GM21367 (cell line): Measurements from ENCODE around the gene RAB30.

Experiments used
- ATAC-seq: cut with Tn5 transposase; IDR thresholded peaks from one replicate; pipeline ENCODE4 v1.9.1; 2021; ENCODE audit not compliant: unreplicated experiment

The RAB30 gene

DNA sequence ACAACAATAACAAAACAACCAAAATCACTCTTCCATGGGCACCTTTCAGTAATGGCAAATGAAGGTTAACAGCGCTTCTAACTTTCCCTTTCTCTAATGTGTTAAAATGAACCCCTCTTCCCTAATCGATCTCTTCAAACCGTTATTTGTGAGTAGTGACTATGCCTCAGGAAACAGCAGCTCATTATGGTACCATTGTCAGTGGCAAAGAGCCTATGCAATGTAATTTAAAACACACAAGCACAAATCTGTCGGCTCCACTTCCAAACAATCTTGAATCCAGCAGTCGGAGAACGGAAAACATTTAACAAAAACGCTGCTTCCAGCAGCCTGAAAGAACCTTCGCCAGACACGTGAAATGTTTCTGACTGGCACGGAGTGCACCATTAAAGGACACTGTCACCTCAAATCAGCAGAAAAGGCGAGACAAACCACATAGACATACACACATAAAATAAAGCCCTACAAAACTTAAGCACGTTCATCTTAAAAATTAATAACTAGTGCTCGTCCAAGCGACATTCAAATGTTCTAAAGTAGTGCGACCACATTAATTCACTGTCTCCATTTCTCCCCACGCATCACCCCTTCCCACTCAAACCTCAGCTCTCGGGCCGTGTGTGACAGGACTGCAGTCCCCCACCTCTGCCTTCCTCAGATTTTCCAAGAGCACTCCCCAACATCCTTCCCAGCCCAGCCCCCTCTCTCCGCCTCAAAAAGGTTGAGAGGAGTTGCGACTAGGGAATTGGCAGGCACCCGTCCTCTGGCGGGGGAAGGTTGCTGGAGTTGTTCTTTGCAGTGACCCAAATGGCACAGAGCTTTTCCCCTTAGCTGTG is 748 bp downstream of the RAB30 start:
- no peak for ATAC-seq

DNA sequence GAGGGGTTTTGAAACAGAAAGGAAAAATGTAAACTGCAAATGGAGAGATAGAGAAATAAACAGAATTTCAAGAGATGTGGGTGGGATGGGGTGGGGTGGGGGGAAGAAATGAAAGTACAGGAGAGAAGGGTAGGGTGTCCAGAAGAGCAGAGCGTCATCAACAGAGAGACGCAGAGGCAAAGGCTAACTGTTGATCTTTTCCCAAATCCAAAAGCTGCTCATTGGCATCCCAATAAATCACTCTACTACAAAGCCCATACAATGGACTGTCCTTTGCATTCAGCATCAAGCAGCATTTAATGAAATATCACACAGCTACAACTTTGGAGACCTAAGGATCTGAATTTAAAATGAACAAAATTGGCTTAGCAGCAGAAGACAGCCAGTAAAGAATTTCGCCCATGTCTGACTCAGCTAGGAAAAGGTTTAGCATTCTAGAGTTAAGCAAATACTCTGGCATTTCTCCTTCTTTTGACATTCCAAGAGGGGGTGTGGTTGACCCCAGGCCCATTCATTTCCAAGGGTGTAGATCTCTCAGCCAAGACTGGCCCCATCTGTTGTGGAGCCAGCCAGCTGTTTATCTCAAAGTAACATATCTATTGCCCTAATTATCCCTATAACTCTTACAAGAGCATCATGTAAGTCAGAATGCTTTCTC is 1.5 kb downstream of the RAB30 start:
- ATAC-seq, result no peak

DNA sequence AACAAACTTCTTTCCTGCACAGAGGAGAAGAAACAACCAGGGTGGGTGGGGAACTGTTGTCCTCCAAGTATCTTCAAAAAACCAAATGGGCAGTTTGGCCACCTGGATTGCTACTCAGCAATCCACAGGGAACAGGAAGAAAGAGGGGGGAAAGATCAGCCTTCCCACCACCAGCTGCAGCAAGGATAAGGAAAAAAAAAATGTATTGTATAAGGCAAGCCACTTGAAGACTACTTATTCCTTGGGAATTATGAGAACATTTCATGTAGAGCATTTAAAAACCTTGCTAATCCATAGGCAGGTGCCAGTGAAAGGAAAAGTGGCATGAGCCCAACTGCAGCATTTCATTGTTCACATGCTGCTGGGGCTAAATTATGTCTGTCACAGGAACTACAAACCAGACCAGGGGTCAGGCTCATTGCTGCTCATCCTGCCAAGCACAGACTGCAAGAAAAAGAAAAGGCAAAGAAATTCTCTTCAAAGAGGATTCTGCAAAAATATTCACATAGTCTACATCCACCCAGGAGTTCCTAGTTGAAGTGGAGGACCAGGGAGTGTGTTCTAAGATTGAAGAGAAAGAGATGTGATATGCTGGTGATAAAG is 2.2 kb downstream of the RAB30 start:
- ATAC-seq, result no peak

DNA sequence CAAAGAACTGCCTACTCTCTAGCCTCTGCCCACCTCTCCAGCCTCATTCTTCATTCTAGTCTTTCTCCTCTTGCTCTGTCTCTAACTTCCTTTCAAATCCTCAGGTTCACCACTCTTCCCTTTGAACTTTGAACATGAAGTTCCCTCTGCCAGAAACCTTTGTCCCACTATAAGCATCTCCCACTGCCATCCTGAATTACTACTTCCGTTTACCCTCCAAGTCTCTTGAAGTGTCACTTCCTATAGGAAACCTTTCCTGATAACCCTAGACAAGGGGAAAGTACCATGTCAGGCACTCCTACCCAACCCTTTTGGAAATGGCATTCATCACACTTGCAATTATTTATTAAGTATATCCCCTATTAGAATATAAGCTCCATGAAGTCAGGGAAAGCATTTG is 3.1 kb downstream of the RAB30 start:
- no peak for ATAC-seq

DNA sequence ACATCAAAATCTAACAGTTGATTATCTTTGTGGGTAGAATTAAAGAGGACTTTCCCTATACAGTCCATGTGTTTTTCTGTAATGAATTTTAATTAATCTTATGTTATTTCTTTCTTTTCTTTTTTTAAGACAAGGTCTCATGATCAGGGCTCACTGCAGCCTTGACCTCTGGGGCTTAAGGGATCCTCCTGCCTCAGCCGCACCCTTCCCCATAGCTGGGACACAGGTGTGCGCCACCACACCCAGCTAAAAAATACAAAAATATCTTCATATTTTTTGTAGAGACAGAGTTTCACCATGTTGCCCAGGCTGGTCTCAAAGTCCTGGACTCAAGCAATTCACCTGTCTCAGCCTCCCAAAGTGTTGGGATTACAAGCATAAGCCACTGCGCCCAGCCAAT is 7.7 kb downstream of the RAB30 start:
- no peak for ATAC-seq

DNA sequence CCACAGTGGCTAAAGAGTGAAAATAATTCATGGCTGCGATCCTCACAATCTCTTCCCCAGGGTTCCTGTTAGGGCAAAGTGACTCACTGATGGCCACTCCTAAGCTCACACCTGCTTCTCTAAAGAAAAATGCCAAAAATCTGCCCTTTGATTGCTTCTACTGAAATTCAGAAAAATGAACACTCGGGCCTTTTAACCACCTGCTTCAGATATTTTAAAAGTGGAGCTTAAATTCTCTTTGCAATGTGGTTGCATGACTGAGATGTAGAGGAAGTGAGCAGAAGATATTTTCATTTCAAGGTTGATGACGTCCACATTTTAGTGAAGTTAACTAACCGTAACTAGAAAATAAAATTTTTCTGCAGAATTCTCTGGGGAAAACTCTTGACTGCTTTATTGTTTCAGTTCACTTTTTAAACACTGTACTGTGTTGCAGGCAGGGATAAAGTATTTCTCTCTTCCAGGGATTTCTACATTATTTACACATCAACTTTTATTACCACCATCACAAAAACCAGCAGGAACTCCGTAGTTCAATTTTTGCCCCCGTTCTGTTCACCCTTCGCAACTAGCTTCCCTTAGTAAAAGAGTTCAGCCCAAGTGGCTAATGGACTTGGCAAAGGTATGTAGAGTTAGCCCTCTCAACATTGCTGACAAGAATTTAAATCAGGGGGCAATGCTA is 8.5 kb downstream of the RAB30 start:
- peak; percentile 52 for ATAC-seq

DNA sequence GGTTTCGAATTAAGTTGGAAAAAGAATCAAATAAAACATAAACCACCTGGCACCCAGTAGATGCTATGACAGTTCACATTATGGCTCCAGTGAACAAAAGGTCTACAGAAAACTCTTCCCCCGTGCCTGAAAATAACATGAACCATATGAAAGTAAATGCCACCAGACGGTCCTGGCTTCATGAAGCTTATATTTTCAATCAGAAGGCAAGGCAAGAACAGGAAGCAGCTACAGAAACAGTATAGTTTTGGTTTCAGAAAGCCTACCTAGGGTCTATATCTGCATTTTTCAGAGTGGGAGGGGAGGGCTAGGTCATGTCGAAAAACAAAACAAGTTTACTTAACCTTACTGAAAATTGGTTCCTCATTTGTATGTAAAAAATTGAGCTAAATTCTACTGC is 9.8 kb downstream of the RAB30 start:
- ATAC-seq, result peak; percentile 59

DNA sequence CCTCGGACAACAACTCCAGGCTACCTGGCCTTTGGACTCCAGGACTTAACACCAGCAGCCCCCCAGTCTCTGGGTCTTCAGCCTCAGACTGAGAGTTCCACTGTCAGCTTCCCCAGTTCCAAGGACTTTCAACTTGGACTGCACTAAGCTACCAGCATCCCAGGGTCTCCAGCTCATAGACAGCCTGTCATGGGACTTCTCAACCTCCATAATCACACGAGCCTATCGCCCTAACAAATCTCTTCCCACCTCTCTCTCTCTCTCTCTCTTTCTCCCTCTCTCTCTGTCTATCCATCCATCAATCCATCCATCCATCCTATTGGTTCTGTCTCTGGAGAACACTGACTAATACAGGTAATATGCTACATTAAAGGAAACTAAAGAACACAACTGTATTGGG is 10.7 kb downstream of the RAB30 start:
- no peak for ATAC-seq

DNA sequence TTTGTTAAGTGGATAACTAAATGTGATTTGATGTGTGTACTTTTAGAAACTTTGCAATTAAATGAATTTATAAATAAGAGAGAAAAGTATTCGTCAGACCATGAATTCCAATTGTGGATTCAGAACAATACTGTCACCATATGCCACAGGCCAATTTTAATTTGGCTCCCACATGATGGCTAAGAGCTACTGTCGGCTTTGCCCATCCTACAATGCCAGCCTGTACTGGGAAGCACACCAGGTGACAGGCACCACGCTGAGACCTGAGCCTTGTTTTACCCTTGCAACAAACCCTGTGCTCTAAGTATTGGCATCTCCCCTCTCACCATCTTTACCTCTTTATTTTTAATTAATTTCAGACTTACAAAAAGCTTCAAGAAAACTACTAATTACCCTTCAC is 14.0 kb downstream of the RAB30 start:
- ATAC-seq, result no peak

DNA sequence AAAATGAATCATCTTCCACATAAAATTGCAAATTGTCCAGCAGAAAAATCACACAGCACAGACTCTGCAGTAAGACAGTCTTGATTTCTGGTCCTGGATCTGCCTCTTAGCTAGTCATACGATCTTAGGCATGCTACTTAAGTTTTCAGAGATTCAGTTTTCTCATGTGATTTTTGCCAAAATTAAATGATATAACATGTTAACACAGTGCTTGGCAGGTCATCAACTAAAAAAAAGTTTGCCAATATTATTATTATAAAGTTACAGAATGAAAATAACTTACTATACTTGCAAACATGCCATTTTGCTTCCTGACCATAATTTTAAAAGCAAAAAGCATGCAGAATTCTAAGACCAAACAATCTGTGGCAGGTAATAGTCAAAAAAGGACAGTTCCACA is 15.1 kb downstream of the RAB30 start:
- no peak for ATAC-seq

DNA sequence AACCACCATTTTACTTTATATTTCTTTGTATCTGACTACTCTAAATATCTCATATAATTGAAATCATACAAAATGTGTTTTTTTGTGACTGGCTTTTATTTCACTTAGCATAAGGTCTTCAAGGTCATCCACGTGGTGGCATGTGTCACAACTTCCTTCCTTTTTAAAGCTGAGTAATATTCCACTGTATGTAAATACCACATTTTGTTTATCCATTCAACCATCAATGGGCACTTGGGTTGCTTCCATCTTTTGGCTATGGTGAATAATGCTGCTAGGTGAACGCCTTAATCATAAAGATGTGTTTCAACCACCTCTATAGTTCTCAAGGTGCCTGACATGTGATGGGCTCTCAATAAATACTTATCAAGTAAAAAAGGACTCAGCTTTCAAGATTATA is 15.5 kb downstream of the RAB30 start:
- no peak for ATAC-seq

DNA sequence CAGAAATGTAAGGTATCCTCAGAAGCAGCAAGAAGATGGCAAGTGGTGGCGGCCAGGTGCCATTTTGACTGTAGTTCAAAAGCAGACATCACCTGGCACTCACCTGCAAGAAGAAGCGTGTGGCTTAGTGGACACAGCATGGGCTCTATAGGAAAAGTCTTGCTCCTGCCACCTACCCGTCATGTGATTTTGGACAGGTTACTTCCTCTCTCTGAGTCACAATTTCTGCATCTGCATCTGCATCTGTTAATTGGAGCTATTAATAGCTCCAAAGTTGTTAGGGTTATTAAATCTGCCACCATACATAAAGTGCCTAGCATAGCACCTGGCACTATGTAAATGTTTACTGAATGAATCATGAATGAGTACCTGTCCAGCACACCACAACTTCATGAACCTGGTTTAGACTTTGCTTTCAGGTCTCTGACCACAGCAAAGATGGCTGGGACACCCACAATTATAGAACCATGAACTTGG is 16.8 kb downstream of the RAB30 start:
- ATAC-seq, result peak; percentile 61

DNA sequence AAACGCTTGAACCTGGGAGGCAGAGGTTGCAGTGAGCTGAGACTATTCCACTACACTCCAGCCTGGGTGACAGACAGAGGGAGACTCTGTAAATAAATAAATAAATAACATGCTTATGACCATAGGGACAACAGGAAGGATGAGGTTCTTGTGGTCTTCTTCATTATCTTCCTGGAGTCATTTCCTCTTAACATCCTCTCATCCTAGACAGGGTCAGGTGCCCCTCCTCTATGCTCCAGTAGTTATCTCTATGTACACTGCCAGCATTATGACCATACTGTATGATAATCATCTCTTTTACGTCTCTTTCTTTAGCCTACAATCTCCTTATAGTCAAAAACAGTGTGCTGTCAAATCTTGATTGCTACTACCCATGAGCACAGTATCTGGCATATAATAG is 17.7 kb downstream of the RAB30 start:
- ATAC-seq, result peak; percentile 55

DNA sequence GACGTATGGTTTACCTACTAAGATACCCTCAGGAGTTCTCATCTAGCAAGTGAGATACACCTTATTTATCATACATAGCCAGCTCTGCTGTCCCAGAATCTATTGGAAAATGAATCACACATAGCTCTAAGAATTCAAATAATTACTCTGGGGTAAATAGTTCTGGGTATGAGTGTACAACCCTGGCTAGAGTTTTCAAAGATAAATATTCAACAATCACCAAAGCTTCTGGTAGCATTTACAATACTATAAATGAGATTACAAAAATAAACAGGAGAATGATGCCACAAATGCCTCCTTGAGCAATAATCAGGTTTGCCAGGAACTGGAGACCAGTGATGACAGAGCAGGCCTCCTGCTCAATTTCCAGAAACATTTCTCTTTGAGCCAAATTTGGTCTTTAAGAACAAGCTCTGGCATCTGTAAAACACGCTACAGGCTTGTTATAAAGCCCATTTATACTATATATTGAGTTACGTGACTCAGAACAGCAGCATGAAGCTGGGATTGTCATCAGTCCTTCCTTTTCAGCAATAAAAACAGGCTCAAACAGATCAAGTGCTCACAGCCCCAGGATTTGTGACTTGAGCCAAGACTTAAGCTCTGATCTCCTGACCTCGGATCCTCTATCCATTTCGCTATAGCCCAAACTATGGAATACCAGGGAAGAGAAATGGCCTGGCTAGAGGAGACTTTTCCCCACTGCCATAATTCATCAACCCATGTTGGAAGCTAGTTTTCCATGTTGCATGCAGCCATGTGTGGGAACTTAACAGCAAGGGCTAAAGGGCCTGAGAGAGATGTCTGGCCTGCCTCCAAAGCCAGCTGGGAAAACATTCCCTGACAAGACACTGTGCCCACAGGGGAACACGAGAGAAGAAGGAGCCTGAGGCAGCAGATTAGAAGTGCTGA is 19.7 kb downstream of the RAB30 start:
- no peak for ATAC-seq

DNA sequence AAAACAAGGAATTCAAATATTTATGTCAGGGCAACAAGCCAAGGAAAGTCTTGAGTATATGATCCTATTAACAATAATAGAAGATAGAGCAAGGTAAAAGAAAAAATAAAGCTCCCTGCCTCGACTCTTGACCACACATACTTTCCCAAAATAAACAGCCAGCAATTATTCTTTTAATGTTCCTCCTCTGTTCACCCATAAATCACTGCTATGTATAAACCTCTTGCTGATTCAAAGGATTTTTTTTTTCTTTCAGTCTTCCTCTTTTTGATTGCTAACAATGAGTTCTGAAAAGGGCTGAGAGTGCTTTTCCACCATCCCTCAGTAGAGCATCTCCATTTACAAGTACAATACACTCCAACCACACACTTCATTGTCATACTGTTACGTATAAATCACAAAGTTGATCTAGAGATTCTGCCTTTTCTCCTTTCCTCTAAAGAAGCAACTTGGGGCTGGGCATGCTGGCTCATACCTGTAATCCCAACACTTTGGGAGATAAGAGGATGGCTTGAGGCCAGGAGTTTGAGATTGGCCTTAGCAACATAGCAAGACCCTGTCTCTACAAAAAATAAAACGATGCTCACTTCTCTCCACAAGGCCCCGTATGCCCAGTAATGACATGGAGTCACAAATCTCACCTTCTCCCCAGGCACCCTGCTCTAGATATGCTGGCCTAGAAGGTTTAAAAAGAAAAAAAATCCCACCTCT is 24.0 kb downstream of the RAB30 start:
- ATAC-seq, result no peak

DNA sequence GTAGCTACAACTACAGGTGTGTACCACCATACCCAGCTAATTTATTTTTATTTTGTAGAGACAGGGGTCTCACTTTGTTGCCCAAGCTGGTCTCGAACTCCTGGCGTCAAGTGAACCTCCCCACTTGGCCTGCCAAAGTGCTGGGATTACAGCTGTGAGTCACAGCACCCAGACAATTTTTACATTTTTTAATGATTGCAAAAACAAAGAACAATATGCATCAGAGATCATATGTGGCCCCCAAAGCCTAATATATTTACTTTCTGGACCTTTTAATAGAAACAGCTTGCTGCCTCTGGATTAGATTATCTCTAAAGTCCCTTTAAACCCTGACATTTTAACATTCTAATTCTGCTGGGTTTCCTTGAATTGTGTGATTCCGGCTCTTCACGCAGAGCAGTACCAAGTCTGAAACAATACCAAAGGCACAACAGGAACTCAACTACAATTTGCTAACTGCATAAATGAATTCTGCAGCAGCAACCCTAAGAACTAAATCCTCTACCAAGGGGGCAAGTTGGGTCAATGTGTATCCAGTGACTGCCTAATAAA is 25.0 kb downstream of the RAB30 start:
- ATAC-seq, result no peak

DNA sequence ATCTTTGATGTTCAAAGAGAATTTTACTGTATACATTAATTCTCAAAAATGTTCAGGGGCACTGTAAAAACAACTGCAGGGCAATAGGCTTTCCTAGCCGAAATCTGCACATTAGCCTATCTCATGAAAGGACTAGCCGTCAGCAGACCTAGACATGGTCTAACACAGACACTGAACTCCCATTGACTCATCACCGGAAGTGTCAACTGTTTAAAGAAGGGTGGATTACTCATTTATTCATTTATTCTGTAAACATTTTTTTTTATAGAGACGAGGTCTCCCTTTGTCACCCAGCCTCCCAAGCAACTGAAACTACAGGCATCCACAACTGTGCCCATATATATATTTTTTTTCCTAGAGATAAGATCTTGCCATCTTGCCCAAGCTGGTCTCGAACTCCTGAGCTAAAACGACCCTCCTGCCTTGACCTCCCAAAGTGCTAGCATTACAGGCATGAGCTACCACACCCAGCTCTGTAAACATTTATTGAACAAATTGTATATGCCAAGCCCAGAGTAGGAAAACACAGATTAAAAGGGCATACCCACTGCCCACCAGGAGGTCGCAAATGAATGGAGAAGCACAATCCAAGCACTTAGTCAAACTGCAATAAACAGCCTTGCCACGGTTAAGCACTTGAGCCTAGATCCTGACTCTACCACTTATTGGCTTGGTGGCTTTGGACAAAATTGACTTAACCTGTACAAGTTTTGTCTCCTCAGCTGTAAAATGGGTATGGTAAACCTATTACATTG is 26.6 kb downstream of the RAB30 start:
- ATAC-seq, result peak; percentile 76

DNA sequence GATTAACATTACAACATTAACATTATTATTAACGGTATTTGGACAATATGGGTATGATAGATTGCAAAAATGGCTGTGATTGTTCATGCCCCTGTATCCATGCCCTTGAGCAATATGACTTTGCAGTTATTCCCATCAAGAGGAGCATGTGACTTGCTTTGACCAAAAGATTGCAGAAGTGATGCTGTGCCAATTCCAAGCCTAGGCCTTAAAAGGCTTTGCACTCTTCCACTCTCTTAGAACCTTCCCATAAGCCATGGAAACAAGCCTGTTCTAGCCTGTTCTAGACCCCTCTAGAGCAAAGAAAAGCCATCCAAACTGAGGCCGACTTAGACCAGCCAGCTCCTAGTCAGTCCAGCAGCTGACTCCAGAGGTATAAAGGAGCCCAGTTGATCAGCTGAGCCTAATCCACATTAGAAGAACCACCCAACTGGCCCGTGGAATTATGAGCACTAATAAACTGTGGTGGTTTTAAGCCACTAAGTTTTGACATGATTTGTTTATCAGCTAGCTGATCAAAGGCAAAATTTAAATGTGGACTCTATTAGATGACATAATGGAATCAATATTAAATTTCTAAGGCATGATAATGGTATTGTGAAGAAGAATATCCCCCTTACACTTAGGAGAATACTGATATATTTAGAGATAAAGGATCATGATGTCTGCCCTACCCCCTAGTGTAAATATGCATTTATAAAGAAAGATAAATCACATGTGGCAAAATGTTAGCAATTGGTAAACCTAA is 28.6 kb downstream of the RAB30 start:
- ATAC-seq, result no peak
